Ovary (tissue), 3 donors: ENCODE results near the gene ESRRG.

Experiments used
- EP300 ChIP-seq: sonication (generic); formaldehyde crosslinking; IDR thresholded peaks from one replicate; pipeline ENCODE4 v1.6.1; 2017; ENCODE audit warnings: antibody characterized with exemption
- POLR2A ChIP-seq: fragments of 450-650 bp; IDR thresholded peaks from one replicate; pipeline ENCODE4 v1.6.1; 2017; ENCODE audit warnings: antibody characterized with exemption, mild to moderate bottlenecking, moderate library complexity
- TF ChIP-seq, protein P1 (sequence below), 3 donors: fragments of 450-650 bp in 2 of 3; fragments of 200-600 bp in 1 of 3; IDR thresholded peaks; one replicate each; pipeline versions ENCODE4 v1.5.1 to v1.8.0; 2016 to 2022; ENCODE audit warnings: antibody characterized with exemption in 3 of 3, mild to moderate bottlenecking in 1 of 3
- donor health status: DM: no; HTN: no; CAD: no.

DNA sequence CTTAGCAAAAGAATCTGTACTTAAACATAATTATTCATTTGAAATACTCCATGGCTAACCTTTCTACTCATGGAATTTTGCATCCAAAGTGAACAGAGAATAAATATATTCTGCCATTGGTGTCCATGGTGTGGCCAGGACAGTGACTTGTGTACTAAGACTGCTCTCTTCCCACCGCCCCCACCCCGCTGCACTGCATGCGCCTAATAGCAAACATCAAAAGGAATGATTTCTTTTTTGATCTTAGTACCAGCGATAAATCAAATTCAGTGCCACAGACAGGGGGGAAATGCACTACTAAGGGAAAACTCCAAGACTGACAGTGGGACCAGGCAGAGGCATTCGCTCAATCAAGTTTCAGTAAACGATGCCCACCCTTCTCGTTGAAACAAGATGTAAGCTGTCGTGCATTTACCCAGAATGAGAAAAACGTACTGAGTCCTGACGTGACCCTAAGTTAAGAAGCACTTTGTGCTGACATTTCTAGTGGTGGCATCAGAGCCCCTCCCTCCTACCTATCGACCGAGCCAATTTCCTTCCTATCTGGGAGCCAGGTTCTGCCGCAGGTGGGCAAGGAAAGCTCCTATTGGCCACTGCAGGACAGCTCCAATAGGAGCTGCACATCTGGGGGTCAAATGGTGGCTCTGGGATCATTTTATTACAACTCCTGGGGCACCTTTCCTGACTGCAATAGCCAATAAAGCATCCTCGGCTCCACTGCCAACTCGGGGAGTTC lies 12.5 kb downstream of the ESRRG start:
- TF ChIP-seq, protein P1, sequence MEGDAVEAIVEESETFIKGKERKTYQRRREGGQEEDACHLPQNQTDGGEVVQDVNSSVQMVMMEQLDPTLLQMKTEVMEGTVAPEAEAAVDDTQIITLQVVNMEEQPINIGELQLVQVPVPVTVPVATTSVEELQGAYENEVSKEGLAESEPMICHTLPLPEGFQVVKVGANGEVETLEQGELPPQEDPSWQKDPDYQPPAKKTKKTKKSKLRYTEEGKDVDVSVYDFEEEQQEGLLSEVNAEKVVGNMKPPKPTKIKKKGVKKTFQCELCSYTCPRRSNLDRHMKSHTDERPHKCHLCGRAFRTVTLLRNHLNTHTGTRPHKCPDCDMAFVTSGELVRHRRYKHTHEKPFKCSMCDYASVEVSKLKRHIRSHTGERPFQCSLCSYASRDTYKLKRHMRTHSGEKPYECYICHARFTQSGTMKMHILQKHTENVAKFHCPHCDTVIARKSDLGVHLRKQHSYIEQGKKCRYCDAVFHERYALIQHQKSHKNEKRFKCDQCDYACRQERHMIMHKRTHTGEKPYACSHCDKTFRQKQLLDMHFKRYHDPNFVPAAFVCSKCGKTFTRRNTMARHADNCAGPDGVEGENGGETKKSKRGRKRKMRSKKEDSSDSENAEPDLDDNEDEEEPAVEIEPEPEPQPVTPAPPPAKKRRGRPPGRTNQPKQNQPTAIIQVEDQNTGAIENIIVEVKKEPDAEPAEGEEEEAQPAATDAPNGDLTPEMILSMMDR (IDR thresholded peaks at IDR 0.05): no peak
- TF ChIP-seq POLR2A: no peak
- no peak for TF ChIP-seq EP300
